HEK293 (cell line): ENCODE results near the gene RIPOR1.

ENCODE experiments used
- CTCF ChIA-PET: fragments of 350-600 bp; formaldehyde crosslinking; extraction: SDS; loops from one replicate; lab custom pipeline; 2021; ENCODE audit warnings: antibody characterized with exemption; lab: Yijun Ruan, JAX
- POLR2A ChIA-PET: fragments of 300-600 bp; formaldehyde crosslinking; extraction: SDS; loops from one replicate; lab custom pipeline; 2020; ENCODE audit warnings: antibody characterized with exemption, inconsistent platforms; lab: Yijun Ruan, JAX
- H3K27ac ChIP-seq: fragments of 200-500 bp; sonication (Bioruptor generic); 2 replicates; pipeline ENCODE4 v1.5.1; 2014; ENCODE audit warnings: low read depth, low read length, control low read depth, inconsistent platforms; ENCODE audit errors: extremely low read depth
- H3K36me3 ChIP-seq, 2 experiments: fragments of 200-500 bp in 1 of 2; sonication (Bioruptor generic) in 1 of 2; 1 replicate in 1 of 2; 2 replicates in 1 of 2; pipeline ENCODE4 v1.5.1; 2014 to 2017; ENCODE audit warnings: inconsistent platforms in 2 of 2, low read length in 2 of 2; ENCODE audit not compliant: control insufficient read depth in 2 of 2, insufficient read depth in 1 of 2
- H3K4me1 ChIP-seq: fragments of 200-500 bp; sonication (Bioruptor generic); 2 replicates; pipeline ENCODE4 v1.5.1; 2014; ENCODE audit warnings: mild to moderate bottlenecking, low read length, inconsistent platforms; ENCODE audit not compliant: control insufficient read depth, insufficient read depth
- H3K4me3 ChIP-seq: 2 replicates; pipeline ENCODE4 v1.5.1; 2011; ENCODE audit warnings: low read depth, mild to moderate bottlenecking, control low read depth, low read length, moderate library complexity
- H3K9me3 ChIP-seq: fragments of 200-500 bp; sonication (Bioruptor generic); 2 replicates; pipeline ENCODE4 v1.5.1; 2014; ENCODE audit warnings: low read depth, low read length, inconsistent platforms; ENCODE audit not compliant: control insufficient read depth, insufficient read depth
- FEZF1 ChIP-seq: fragments of 450-650 bp; formaldehyde crosslinking; IDR thresholded peaks from 2 replicates; pipeline ENCODE4 v1.5.1; 2016; ENCODE audit warnings: missing biosample characterization, missing genetic modification characterization
- GLI4 ChIP-seq: fragments of 450-650 bp; formaldehyde crosslinking; IDR thresholded peaks from 2 replicates; pipeline ENCODE4 v1.5.1; 2016; ENCODE audit warnings: missing biosample characterization, missing genetic modification characterization
- MEIS1 ChIP-seq: sonication (generic); formaldehyde crosslinking; IDR thresholded peaks from 2 replicates; pipeline ENCODE4 v1.8.1; 2022; ENCODE audit warnings: missing genetic modification reagents, mild to moderate bottlenecking, borderline replicate concordance
- SETDB1 ChIP-seq: IDR thresholded peaks from one replicate; pipeline ENCODE4 v1.6.1; 2017; ENCODE audit warnings: mild to moderate bottlenecking, low read length, moderate library complexity, mixed read lengths; ENCODE audit not compliant: insufficient read length
- TCF7L2 ChIP-seq: IDR thresholded peaks from 2 replicates; pipeline ENCODE4 v1.6.1; 2011; ENCODE audit warnings: low read depth, mild to moderate bottlenecking, inconsistent platforms, low read length, moderate library complexity, borderline replicate concordance
- ZBTB17 ChIP-seq: fragments of 450-650 bp; formaldehyde crosslinking; IDR thresholded peaks from 2 replicates; pipeline ENCODE4 v1.5.1; 2016; ENCODE audit warnings: missing biosample characterization, missing genetic modification characterization
- ZFP3 ChIP-seq: fragments of 450-650 bp; formaldehyde crosslinking; IDR thresholded peaks from 2 replicates; pipeline ENCODE4 v1.5.1; 2016; ENCODE audit warnings: low read depth, missing biosample characterization, missing genetic modification characterization
- ZNF155 ChIP-seq: fragments of 450-650 bp; formaldehyde crosslinking; IDR thresholded peaks from 2 replicates; pipeline ENCODE4 v1.5.1; 2016; ENCODE audit warnings: missing biosample characterization, missing genetic modification characterization
- ZNF280C ChIP-seq: fragments of 450-650 bp; formaldehyde crosslinking; IDR thresholded peaks from 2 replicates; pipeline ENCODE4 v1.5.1; 2016; ENCODE audit warnings: missing biosample characterization, missing genetic modification characterization
- ZNF391 ChIP-seq: fragments of 450-650 bp; formaldehyde crosslinking; IDR thresholded peaks from 2 replicates; pipeline ENCODE4 v1.5.1; 2016; ENCODE audit warnings: low read depth, missing biosample characterization, missing genetic modification characterization, borderline replicate concordance
- ZNF394 ChIP-seq: fragments of 450-650 bp; formaldehyde crosslinking; IDR thresholded peaks from 2 replicates; pipeline ENCODE4 v1.5.1; 2016; ENCODE audit warnings: missing biosample characterization, missing genetic modification characterization, mild to moderate bottlenecking, moderate library complexity, borderline replicate concordance
- ZNF510 ChIP-seq: fragments of 450-650 bp; formaldehyde crosslinking; IDR thresholded peaks from 2 replicates; pipeline ENCODE4 v1.5.1; 2018; ENCODE audit warnings: mild to moderate bottlenecking, missing genetic modification characterization, missing biosample characterization; ENCODE audit not compliant: insufficient replicate concordance
- ZNF549 ChIP-seq: fragments of 450-650 bp; IDR thresholded peaks from 2 replicates; pipeline ENCODE4 v1.5.1; 2018; ENCODE audit warnings: missing biosample characterization, missing genetic modification characterization, mild to moderate bottlenecking, inconsistent platforms, moderate library complexity
- ZNF561 ChIP-seq: fragments of 450-650 bp; IDR thresholded peaks from 2 replicates; pipeline ENCODE4 v1.5.1; 2018; ENCODE audit warnings: missing biosample characterization, missing genetic modification characterization, borderline replicate concordance
- ZNF677 ChIP-seq: fragments of 450-650 bp; IDR thresholded peaks from 2 replicates; pipeline ENCODE4 v1.5.0; 2018; ENCODE audit warnings: missing biosample characterization, mild to moderate bottlenecking, missing genetic modification characterization, moderate library complexity
- ZNF707 ChIP-seq: fragments of 450-650 bp; formaldehyde crosslinking; IDR thresholded peaks from 2 replicates; pipeline ENCODE4 v1.5.1; 2016; ENCODE audit warnings: missing biosample characterization, missing genetic modification characterization

RIPOR1 gene

GRCh38 chr16:67537270-67537635, 8.6 kb downstream of the RIPOR1 start:
- Histone ChIP-seq H3K27ac (no peak overlapping the region), H3K36me3 (peaks cover 0 to 40% of the 10 kb centered on the region in 2 experiments; a peak in 2 of 3 replicates), H3K4me3 (peak overlapping the region; percentile 34), H3K9me3 (no peaks in the 10 kb centered on the region), H3K4me1 (no peaks in the 10 kb centered on the region; the same call in 1 of the 2 replicates)
- ChIA-PET CTCF (interaction anchor here (0.5 to 3.4 kb wide), 9 partner anchors 10 to 319 kb away, joined by 3 to 22 read pairs (median 3); partner anchors contain the start of genes ATP6V0D1, CARMIL2 and CTCF), POLR2A (interaction anchor here (1.3 kb wide), 2 partner anchors 9 to 16 kb away, joined by 3 to 4 read pairs; partner anchors contain the start of gene RIPOR1)
- TF ChIP-seq TCF7L2 (no peak), ZFP3 (tag by site-specific recombination) (no peak)

- ChIA-PET CTCF (interaction anchor here (0.5 to 4.4 kb wide), 9 partner anchors 9 to 320 kb away, joined by 3 to 27 read pairs (median 3); partner anchors contain the start of genes ATP6V0D1 and CTCF), POLR2A (interaction anchor here (1.3 kb wide), 1 partner anchor 9 kb away, joined by 4 read pairs; the partner anchor contains the start of gene RIPOR1)
- H3K36me3 ChIP-seq = peaks cover 0 to 42% of the 10 kb centered on the region in 2 experiments; a peak in 2 of 3 replicates
- peak overlapping the region; percentile 34 for H3K4me3 ChIP-seq
- TF ChIP-seq SETDB1 (no peak), ZNF155 (no peak), FEZF1 (tag by site-specific recombination) (no peak)
- H3K9me3 ChIP-seq = no peaks in the 10 kb centered on the region
- no peaks in the 10 kb centered on the region; the same call in 1 of the 2 replicates for H3K4me1 ChIP-seq
- no peak overlapping the region for H3K27ac ChIP-seq
These were observed 9.3 kb downstream of the RIPOR1 start for GRCh38 chr16:67537636-67538591.

GRCh38 chr16:67538666-67539101, 10.1 kb downstream of the RIPOR1 start:
- Histone ChIP-seq H3K27ac (no peak overlapping the region), H3K36me3 (peaks cover 0 to 50% of the 10 kb centered on the region in 2 experiments; a peak in 2 of 3 replicates), H3K4me3 (no peak overlapping the region), H3K9me3 (no peaks in the 10 kb centered on the region), H3K4me1 (no peaks in the 10 kb centered on the region; the same call in 1 of the 2 replicates)
- TF ChIP-seq GLI4 (tag by site-specific recombination) = no peak
- 0 out of 2 replicates have a peak, but pooled peaks have one; percentile 21 for TF ChIP-seq ZBTB17 (tag by site-specific recombination)
- TF ChIP-seq ZNF394 = no peak
- POLR2A ChIA-PET = no interaction called here
- CTCF ChIA-PET = interaction anchor here (0.8 to 4.4 kb wide), 3 partner anchors 17 to 106 kb away, joined by 4 to 27 read pairs (median 5); partner anchors contain the start of gene CARMIL2

DNA sequence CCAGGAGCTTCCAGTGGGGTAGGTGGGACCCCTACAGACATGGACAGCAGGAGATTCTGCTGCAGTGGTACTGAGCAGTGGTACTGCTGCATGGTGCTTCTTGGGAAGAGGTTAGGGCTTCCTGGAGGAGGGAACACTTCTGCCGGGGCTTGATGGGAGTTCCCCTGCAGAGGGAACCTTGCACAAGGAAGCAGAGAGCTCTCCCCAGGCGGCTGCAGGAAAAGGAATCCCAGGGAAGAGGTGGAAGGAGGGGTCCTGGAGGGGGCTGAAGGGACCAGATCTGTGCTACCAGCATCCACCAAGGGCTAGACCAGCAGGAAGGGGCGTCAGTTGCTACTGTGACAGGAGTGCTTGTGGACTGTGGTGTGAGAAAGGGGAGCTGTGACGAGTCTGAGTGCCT, 10.6 kb downstream of the RIPOR1 start:
- no peaks in the 10 kb centered on the region for H3K9me3 ChIP-seq
- CTCF ChIA-PET = interaction anchor here (0.6 to 4.4 kb wide), 3 partner anchors 18 to 106 kb away, joined by 4 to 27 read pairs (median 4); partner anchors contain the start of gene CARMIL2
- H3K36me3 ChIP-seq = peaks cover 0 to 55% of the 10 kb centered on the region in 2 experiments; a peak in 2 of 3 replicates
- TF ChIP-seq ZNF707 (tag by site-specific recombination) (no peak), MEIS1 (CRISPR knock-in tag) (no peak), ZNF391 (tag by site-specific recombination) (no peak), ZNF561 (tag by site-specific recombination) (no peak), ZNF677 (tag by site-specific recombination) (no peak), ZNF549 (tag by site-specific recombination) (no peak), ZNF510 (tag by site-specific recombination) (no peak), ZNF280C (tag by site-specific recombination) (no peak)
- TF ChIP-seq, all 188 proteins: peak for 0
- no peaks in the 10 kb centered on the region; the same call in 1 of the 2 replicates for H3K4me1 ChIP-seq
- POLR2A ChIA-PET = no interaction called here
- H3K4me3 ChIP-seq = no peak overlapping the region
- no peak overlapping the region for H3K27ac ChIP-seq
